ENCODE measurements around the gene ENPP6.
A peak's percentile ranks its signal among the peaks of the same experiment; 100 is the strongest.

Gene ENPP6

GRCh38 chr4:184217634-184218033 lies at the start of gene ENPP6:
ENPP6 (minus strand) TSS chr4:184217873; CDS start chr4:184217819, 54 bp downstream.
- no peak for DNase-seq

GRCh38 chr4:184267206-184267608 lies 49.5 kb upstream of the ENPP6 start:
- no peak for DNase-seq

GRCh38 chr4:184265546-184266351 lies 48.1 kb upstream of the ENPP6 start:
- DNase-seq, result no peak

GRCh38 chr4:184263910-184264732 lies 46.4 kb upstream of the ENPP6 start:
- peak; percentile 63 for DNase-seq

- DNase-seq, result no peak
Observed at GRCh38 chr4:184263461-184263860, 45.8 kb upstream of the ENPP6 start.

GRCh38 chr4:184262901-184263300 lies 45.2 kb upstream of the ENPP6 start:
- no peak for DNase-seq

- DNase-seq, result no peak
Observed at GRCh38 chr4:184261246-184261645, 43.6 kb upstream of the ENPP6 start.

GRCh38 chr4:184259866-184260265 lies 42.2 kb upstream of the ENPP6 start:
- no peak for DNase-seq

- DNase-seq, result no peak
Observed at GRCh38 chr4:184259081-184259480, 41.4 kb upstream of the ENPP6 start.

GRCh38 chr4:184255871-184256642 lies 38.4 kb upstream of the ENPP6 start:
- DNase-seq, result no peak

- no peak for DNase-seq
Observed at GRCh38 chr4:184255361-184255760, 37.7 kb upstream of the ENPP6 start.

- DNase-seq, result no peak
Observed at GRCh38 chr4:184253072-184253420, 35.4 kb upstream of the ENPP6 start.

- DNase-seq, result no peak
Observed at GRCh38 chr4:184252136-184253071, 34.7 kb upstream of the ENPP6 start.

GRCh38 chr4:184251670-184251980 lies 34.0 kb upstream of the ENPP6 start:
- no peak for DNase-seq

GRCh38 chr4:184250795-184251669 lies 33.4 kb upstream of the ENPP6 start:
- DNase-seq, result peak; percentile 2

- no peak for DNase-seq
Observed at GRCh38 chr4:184248216-184248615, 30.5 kb upstream of the ENPP6 start.

- DNase-seq, result no peak
Observed at GRCh38 chr4:184247421-184247820, 29.7 kb upstream of the ENPP6 start.

- DNase-seq, result no peak
Observed at GRCh38 chr4:184246426-184246825, 28.8 kb upstream of the ENPP6 start.

GRCh38 chr4:184238072-184238745 lies 20.5 kb upstream of the ENPP6 start:
- DNase-seq, result no peak

- DNase-seq, result no peak
Observed at GRCh38 chr4:184237612-184238011, 19.9 kb upstream of the ENPP6 start.

GRCh38 chr4:184235526-184235925 lies 17.9 kb upstream of the ENPP6 start:
- no peak for DNase-seq

Measured in NCI-H2081 treated with DMSO at 0.1 percent for 48 hours (cell line).